NCI-H526 (cell line): ENCODE results near the gene OTUD5.
"Not testable (repeated sequence)": the region's sequence is repeated elsewhere in the genome, so short reads cannot be mapped to it uniquely, and the experiment has no call there.

Source experiments
- DNase-seq, 2 experiments: peaks; one replicate each; lab custom pipeline; 2025; lab: John Stamatoyannopoulos, UW

The OTUD5 gene

GRCh38 chrX:48890296-48890925, 67.0 kb downstream of the OTUD5 start:
- peak in 1 of 2 experiments; percentile 5 for DNase-seq

GRCh38 chrX:48886586-48886985, 70.8 kb downstream of the OTUD5 start:
- DNase-seq = not testable (repeated sequence)

GRCh38 chrX:48883729-48884128, 73.7 kb downstream of the OTUD5 start:
- DNase-seq = peak; percentile 24 to 40

DNA sequence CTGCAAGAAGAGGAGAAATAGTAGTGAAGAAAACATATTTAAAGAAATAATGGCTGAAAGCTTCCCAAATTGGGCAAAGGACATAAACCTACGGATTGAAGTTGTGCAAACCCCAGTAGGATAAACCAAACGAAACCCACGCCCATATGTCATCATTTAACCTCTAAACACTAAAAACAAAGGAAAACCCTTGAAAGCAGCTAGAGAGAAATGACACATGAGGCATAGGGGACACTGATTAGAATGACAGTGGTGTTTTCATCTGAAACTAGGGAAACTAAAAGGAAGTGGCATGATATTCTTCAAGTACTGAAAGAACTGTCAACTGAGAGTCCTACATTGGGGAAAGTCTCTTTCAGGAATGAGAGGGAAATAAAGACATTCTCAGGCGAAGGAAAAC, 80.5 kb downstream of the OTUD5 start:
- DNase-seq = not testable (repeated sequence)
